Measurements from ENCODE around the gene TMED5.
"Not testable (repeated sequence)": the region's sequence is repeated elsewhere in the genome, so short reads cannot be mapped to it uniquely, and the experiment has no call there.

TMED5 gene

DNA sequence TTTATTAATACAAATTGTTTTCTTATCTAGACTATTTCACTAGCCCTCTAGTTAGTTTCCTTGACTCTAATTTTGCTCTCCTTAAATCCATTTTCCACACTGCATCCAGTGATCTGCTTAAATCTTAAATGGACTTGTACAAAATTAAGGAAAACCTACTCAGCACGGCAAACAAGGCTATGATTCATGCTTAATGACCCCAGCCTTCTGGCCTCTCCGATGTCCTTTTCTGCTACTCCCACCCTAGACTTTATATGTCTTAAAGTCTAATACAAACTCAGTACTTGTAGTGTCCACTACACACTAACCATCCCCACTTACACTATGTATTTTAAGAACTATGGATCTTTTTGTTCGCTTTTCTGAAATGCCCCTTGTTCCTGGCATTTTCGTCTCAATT is 2.2 kb downstream of the TMED5 start:
- no peak for TF ChIP-seq ZNF521 (tag by site-specific recombination; IDR thresholded peaks at IDR 0.05)
- no peak for TF ChIP-seq KLF16 (tag by site-specific recombination; IDR thresholded peaks at IDR 0.05)
- 0 out of 2 replicates have a peak, but pooled peaks have one; percentile 21 for TF ChIP-seq ZNF366 (tag by site-specific recombination; conservative IDR thresholded peaks at IDR 0.05)
- TF ChIP-seq FEZF1 (tag by site-specific recombination; IDR thresholded peaks at IDR 0.05), result peak; percentile 25; the same call in 1 of the 2 replicates
- TF ChIP-seq, protein P1, sequence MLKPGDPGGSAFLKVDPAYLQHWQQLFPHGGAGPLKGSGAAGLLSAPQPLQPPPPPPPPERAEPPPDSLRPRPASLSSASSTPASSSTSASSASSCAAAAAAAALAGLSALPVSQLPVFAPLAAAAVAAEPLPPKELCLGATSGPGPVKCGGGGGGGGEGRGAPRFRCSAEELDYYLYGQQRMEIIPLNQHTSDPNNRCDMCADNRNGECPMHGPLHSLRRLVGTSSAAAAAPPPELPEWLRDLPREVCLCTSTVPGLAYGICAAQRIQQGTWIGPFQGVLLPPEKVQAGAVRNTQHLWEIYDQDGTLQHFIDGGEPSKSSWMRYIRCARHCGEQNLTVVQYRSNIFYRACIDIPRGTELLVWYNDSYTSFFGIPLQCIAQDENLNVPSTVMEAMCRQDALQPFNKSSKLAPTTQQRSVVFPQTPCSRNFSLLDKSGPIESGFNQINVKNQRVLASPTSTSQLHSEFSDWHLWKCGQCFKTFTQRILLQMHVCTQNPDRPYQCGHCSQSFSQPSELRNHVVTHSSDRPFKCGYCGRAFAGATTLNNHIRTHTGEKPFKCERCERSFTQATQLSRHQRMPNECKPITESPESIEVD (tag by site-specific recombination; IDR thresholded peaks at IDR 0.05), result peak; percentile 32; the same call in 1 of the 2 replicates
- 0 out of 2 replicates have a peak, but pooled peaks have one; percentile 38 for TF ChIP-seq ZBTB17 (tag by site-specific recombination; IDR thresholded peaks at IDR 0.05)
- TF ChIP-seq SP7 (tag by site-specific recombination; IDR thresholded peaks at IDR 0.05), result no peak
- peak; percentile 97 for TF ChIP-seq ZNF146 (tag by site-specific recombination; IDR thresholded peaks at IDR 0.05)
- peak overlapping the region; percentile 98 for H3K4me3 ChIP-seq (ENCODE audit: low read depth, low read length)
- ChIA-PET POLR2A (interaction anchor here (0.6 to 3.6 kb wide), 2 partner anchors 13 to 99 kb away, joined by 3 to 16 read pairs; partner anchors contain the start of gene MTF2), CTCF (interaction anchor here (0.7 kb wide), 1 partner anchor 320 kb away, joined by 3 read pairs; no protein-coding TSS in a partner anchor)
- no peak overlapping the region for H3K27ac ChIP-seq (ENCODE audit: extremely low read depth, low read depth, low read length)
- no peaks in the 10 kb centered on the region for H3K4me1 ChIP-seq (ENCODE audit: control insufficient read depth, insufficient read depth, low read length)
- no peaks in the 10 kb centered on the region for H3K9me3 ChIP-seq (ENCODE audit: control insufficient read depth, insufficient read depth, low read depth, low read length)
- H3K36me3 ChIP-seq (ENCODE audit: control insufficient read depth in 2 of 2, insufficient read depth in 1 of 2, low read length in 2 of 2), result peaks cover 0 to 15% of the 10 kb centered on the region in 2 experiments; a peak in 2 of 3 replicates

DNA sequence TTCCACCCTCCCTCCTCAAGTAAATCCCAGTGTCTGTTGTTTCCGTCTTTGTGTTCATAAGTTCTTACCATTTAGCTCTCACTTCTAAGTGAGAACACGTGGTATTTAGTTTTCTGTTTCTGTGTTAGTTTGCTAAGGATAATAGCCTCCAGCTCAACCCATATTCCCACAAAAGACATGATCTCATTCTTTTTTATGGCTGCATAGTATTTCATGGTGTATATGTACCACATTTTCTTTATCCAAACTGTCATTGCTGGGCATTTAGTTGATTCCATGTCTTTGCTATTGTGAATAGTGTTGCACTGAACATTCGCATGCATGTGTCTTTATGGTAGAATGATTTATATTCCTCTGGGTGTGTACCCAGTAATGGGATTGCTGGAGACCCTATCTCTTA is 5.6 kb downstream of the TMED5 start:
- H3K4me3 ChIP-seq (ENCODE audit: low read depth, low read length); H3K27ac ChIP-seq (ENCODE audit: extremely low read depth, low read depth, low read length); H3K9me3 ChIP-seq (ENCODE audit: control insufficient read depth, insufficient read depth, low read depth, low read length); H3K4me1 ChIP-seq (ENCODE audit: control insufficient read depth, insufficient read depth, low read length); POLR2A ChIA-PET: not testable (repeated sequence)
- TF ChIP-seq, protein P2, sequence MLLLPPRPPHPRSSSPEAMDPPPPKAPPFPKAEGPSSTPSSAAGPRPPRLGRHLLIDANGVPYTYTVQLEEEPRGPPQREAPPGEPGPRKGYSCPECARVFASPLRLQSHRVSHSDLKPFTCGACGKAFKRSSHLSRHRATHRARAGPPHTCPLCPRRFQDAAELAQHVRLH (tag by site-specific recombination; IDR thresholded peaks at IDR 0.05), result peak; percentile 61
- TF ChIP-seq ZNF146 (tag by site-specific recombination; IDR thresholded peaks at IDR 0.05), result peak; percentile 95
- CTCF ChIA-PET, result interaction anchor here (0.5 kb wide), 1 partner anchor 105 kb away, joined by 3 read pairs; no protein-coding TSS in a partner anchor
- H3K36me3 ChIP-seq (ENCODE audit: control insufficient read depth in 2 of 2, insufficient read depth in 1 of 2, low read length in 2 of 2), result peaks cover 0 to 15% of the 10 kb centered on the region in 2 experiments; a peak in 2 of 3 replicates

DNA sequence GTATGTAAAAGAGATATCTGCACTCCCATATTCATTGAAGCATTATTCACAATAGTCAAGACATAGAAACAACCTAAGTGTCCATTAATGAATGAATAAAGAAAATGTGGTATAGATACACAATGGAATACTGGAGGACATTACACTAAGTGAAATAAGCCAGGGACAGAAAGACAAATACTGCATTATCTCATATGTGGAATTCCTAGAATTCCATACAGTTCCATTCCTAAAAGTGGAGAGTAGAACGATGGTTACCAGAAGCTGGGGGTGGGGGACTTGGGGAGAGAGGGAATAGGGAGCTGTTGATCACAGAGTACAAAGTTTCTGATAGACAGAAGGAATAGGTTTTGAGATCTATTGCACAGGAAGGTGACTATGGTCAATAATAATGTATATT is 7.4 kb downstream of the TMED5 start:
- H3K27ac ChIP-seq (ENCODE audit: extremely low read depth, low read depth, low read length), result no peak overlapping the region
- no peaks in the 10 kb centered on the region for H3K4me1 ChIP-seq (ENCODE audit: control insufficient read depth, insufficient read depth, low read length)
- peaks cover 0 to 15% of the 10 kb centered on the region in 2 experiments; a peak in 2 of 3 replicates for H3K36me3 ChIP-seq (ENCODE audit: control insufficient read depth in 2 of 2, insufficient read depth in 1 of 2, low read length in 2 of 2)
- no peak overlapping the region for H3K4me3 ChIP-seq (ENCODE audit: low read depth, low read length)
- no peaks in the 10 kb centered on the region for H3K9me3 ChIP-seq (ENCODE audit: control insufficient read depth, insufficient read depth, low read depth, low read length)
- CTCF ChIA-PET, result interaction anchor here (0.6 to 1.4 kb wide), 3 partner anchors 132 to 1314 kb away, joined by 3 to 4 read pairs (median 3); no protein-coding TSS in a partner anchor
- TF ChIP-seq, protein P3, sequence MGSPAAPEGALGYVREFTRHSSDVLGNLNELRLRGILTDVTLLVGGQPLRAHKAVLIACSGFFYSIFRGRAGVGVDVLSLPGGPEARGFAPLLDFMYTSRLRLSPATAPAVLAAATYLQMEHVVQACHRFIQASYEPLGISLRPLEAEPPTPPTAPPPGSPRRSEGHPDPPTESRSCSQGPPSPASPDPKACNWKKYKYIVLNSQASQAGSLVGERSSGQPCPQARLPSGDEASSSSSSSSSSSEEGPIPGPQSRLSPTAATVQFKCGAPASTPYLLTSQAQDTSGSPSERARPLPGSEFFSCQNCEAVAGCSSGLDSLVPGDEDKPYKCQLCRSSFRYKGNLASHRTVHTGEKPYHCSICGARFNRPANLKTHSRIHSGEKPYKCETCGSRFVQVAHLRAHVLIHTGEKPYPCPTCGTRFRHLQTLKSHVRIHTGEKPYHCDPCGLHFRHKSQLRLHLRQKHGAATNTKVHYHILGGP (tag by site-specific recombination; IDR thresholded peaks at IDR 0.05), result 0 out of 2 replicates have a peak, but pooled peaks have one; percentile 61
- TF ChIP-seq ZNF366 (tag by site-specific recombination; conservative IDR thresholded peaks at IDR 0.05), result 0 out of 2 replicates have a peak, but pooled peaks have one; percentile 38
- TF ChIP-seq WT1 (tag by site-specific recombination; IDR thresholded peaks at IDR 0.05), result no peak
- POLR2A ChIA-PET, result no interaction called here

DNA sequence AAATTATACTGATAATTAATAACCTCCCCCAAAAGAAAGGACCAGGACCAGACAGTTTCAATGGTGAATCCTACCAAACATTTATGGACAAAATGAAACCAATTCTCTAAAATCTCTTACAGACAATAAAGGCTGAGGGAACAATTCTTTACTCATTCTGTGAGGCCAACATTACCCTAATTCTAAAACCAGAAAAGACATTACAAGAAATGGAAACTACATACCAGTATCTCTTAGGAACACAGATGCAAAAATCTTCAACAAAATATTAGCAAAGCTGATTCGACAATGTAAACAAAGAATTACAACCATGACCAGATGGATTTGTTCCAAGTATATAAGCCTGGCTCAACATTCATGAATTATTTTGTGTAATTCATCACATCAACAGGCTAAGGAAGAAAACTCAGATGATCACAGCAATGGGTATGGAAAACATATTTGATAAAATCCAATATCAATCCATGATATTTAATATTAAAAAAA is 8.6 kb downstream of the TMED5 start:
- no peak overlapping the region for H3K4me3 ChIP-seq (ENCODE audit: low read depth, low read length)
- POLR2A ChIA-PET, result no interaction called here
- CTCF ChIA-PET, result no interaction called here
- H3K36me3 ChIP-seq (ENCODE audit: control insufficient read depth in 2 of 2, insufficient read depth in 1 of 2, low read length in 2 of 2), result peaks cover 0 to 13% of the 10 kb centered on the region in 2 experiments; a peak in 2 of 3 replicates
- H3K27ac ChIP-seq (ENCODE audit: extremely low read depth, low read depth, low read length), result no peak overlapping the region
- H3K4me1 ChIP-seq (ENCODE audit: control insufficient read depth, insufficient read depth, low read length), result no peaks in the 10 kb centered on the region
- no peaks in the 10 kb centered on the region for H3K9me3 ChIP-seq (ENCODE audit: control insufficient read depth, insufficient read depth, low read depth, low read length)
- TF ChIP-seq ZNF521 (tag by site-specific recombination; IDR thresholded peaks at IDR 0.05) (no peak), ZNF558 (tag by site-specific recombination; IDR thresholded peaks at IDR 0.05) (no peak), ZNF544 (tag by site-specific recombination; IDR thresholded peaks at IDR 0.05) (no peak), ZNF2 (tag by site-specific recombination; IDR thresholded peaks at IDR 0.05) (no peak)
- TF ChIP-seq, protein P3 (tag by site-specific recombination; IDR thresholded peaks at IDR 0.05), result no peak
- TF ChIP-seq, protein P4, sequence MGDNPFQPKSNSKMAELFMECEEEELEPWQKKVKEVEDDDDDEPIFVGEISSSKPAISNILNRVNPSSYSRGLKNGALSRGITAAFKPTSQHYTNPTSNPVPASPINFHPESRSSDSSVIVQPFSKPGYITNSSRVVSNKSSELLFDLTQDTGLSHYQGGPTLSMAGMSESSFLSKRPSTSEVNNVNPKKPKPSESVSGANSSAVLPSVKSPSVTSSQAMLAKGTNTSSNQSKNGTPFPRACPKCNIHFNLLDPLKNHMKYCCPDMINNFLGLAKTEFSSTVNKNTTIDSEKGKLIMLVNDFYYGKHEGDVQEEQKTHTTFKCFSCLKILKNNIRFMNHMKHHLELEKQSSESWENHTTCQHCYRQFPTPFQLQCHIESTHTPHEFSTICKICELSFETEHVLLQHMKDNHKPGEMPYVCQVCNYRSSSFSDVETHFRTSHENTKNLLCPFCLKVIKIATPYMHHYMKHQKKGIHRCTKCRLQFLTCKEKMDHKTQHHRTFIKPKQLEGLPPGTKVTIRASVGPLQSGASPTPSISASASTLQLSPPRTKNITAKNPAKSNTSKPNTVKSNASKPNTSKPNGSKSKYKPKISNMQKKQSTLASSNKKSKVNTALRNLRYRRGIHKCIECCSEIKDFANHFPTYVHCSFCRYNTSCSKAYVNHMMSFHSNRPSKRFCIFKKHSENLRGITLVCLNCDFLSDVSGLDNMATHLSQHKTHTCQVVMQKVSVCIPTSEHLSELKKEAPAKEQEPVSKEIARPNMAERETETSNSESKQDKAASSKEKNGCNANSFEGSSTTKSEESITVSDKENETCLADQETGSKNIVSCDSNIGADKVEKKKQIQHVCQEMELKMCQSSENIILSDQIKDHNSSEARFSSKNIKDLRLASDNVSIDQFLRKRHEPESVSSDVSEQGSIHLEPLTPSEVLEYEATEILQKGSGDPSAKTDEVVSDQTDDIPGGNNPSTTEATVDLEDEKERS (tag by site-specific recombination; IDR thresholded peaks at IDR 0.05), result no peak
- TF ChIP-seq, protein P5, sequence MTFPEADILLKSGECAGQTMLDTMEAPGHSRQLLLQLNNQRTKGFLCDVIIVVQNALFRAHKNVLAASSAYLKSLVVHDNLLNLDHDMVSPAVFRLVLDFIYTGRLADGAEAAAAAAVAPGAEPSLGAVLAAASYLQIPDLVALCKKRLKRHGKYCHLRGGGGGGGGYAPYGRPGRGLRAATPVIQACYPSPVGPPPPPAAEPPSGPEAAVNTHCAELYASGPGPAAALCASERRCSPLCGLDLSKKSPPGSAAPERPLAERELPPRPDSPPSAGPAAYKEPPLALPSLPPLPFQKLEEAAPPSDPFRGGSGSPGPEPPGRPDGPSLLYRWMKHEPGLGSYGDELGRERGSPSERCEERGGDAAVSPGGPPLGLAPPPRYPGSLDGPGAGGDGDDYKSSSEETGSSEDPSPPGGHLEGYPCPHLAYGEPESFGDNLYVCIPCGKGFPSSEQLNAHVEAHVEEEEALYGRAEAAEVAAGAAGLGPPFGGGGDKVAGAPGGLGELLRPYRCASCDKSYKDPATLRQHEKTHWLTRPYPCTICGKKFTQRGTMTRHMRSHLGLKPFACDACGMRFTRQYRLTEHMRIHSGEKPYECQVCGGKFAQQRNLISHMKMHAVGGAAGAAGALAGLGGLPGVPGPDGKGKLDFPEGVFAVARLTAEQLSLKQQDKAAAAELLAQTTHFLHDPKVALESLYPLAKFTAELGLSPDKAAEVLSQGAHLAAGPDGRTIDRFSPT (tag by site-specific recombination; IDR thresholded peaks at IDR 0.05), result no peak
